ENCODE data around the gene BAIAP3.

BAIAP3 gene

GRCh38 chr16:1355591-1355990 is 22.1 kb downstream of the BAIAP3 start:
- DNase-seq (ENCODE audit: low read depth, low spot score): no peak
- TF ChIP-seq CTCF (IDR thresholded peaks at IDR 0.05; ENCODE audit: insufficient read depth, low read length, missing control alignments): no peak
- POLR2A ChIA-PET: no interaction called here
- CTCF ChIA-PET: interaction anchor here (3.8 kb wide), 1 partner anchor 9 kb away, joined by 33 read pairs; no protein-coding TSS in a partner anchor
- H3K4me3 ChIP-seq (ENCODE audit: low read depth, low read length): no peak overlapping the region

- DNase-seq (ENCODE audit: low read depth, low spot score): no peak
- TF ChIP-seq CTCF (IDR thresholded peaks at IDR 0.05; ENCODE audit: insufficient read depth, low read length, missing control alignments): no peak
- POLR2A ChIA-PET: no interaction called here
- no peak overlapping the region for H3K4me3 ChIP-seq (ENCODE audit: low read depth, low read length)
- CTCF ChIA-PET: interaction anchor here (3.8 kb wide), 1 partner anchor 8 kb away, joined by 33 read pairs; no protein-coding TSS in a partner anchor
These were observed 22.8 kb downstream of the BAIAP3 start for GRCh38 chr16:1356061-1356900.

GRCh38 chr16:1357906-1358566 is 24.6 kb downstream of the BAIAP3 start:
- TF ChIP-seq CTCF (IDR thresholded peaks at IDR 0.05; ENCODE audit: insufficient read depth, low read length, missing control alignments): no peak
- DNase-seq (ENCODE audit: low read depth, low spot score): no peak
- no peak overlapping the region for H3K4me3 ChIP-seq (ENCODE audit: low read depth, low read length)
- CTCF ChIA-PET: interaction anchor here (0.9 to 1.5 kb wide), 2 partner anchors 11 to 13 kb away, joined by 3 read pairs; no protein-coding TSS in a partner anchor
- POLR2A ChIA-PET: no interaction called here

GRCh38 chr16:1361685-1362360 is 28.4 kb downstream of the BAIAP3 start:
- ChIA-PET POLR2A (no interaction called here), CTCF (interaction anchor here (1.0 to 4.8 kb wide), 3 partner anchors 8 to 17 kb away, joined by 3 to 37 read pairs (median 33); partner anchors contain the start of genes GNPTG and TSR3)
- no peak for TF ChIP-seq CTCF (IDR thresholded peaks at IDR 0.05; ENCODE audit: insufficient read depth, low read length, missing control alignments)
- no peak overlapping the region for H3K4me3 ChIP-seq (ENCODE audit: low read depth, low read length)
- DNase-seq (ENCODE audit: low read depth, low spot score): no peak

GRCh38 chr16:1362807-1363206 is 29.4 kb downstream of the BAIAP3 start:
- TF ChIP-seq CTCF (IDR thresholded peaks at IDR 0.05; ENCODE audit: insufficient read depth, low read length, missing control alignments): no peak
- DNase-seq (ENCODE audit: low read depth, low spot score): no peak
- ChIA-PET CTCF (interaction anchor here (0.9 to 4.8 kb wide), 14 partner anchors 9 to 254 kb away, joined by 3 to 37 read pairs (median 4); no protein-coding TSS in a partner anchor), POLR2A (no interaction called here)
- H3K4me3 ChIP-seq (ENCODE audit: low read depth, low read length): no peak overlapping the region
